Measurements from ENCODE around the gene ALDH1A3.

GRCh38 chr15:100875495-100875894, 4.1 kb upstream of the ALDH1A3 start:
- TF ChIP-seq CTCF (IDR thresholded peaks at IDR 0.05), result no peak
- no peak for TF ChIP-seq EP300 (IDR thresholded peaks at IDR 0.05)

All from stomach (tissue), 4 donors.